SK-N-SH (cell line): ENCODE measurements around the gene SERPINA3. TPM values are rescaled to one million over a fixed set of nuclear protein-coding genes. Genes with fewer than 3 reads are reported as not detected.

ENCODE experiments used
- CTCF ChIA-PET: fragments of 300-600, 350-600 bp; formaldehyde crosslinking; extraction: SDS; loops from one replicate; lab custom pipeline; 2021; lab: Yijun Ruan, JAX
- POLR2A ChIA-PET: fragments of 350-600 bp; sonication (Branson Sonifier 250); formaldehyde crosslinking; extraction: SDS; loops from one replicate; lab custom pipeline; 2020; ENCODE audit warnings: antibody characterized with exemption, inconsistent platforms; lab: Yijun Ruan, JAX
- DNase-seq: peaks from one replicate; pipeline ENCODE4 v3.0.0; 2012
- H2AFZ ChIP-seq: fragments of 200-600 bp; sonication (generic); 2 replicates; pipeline ENCODE4 v1.8.1; 2016; ENCODE audit warnings: antibody characterized with exemption, mild to moderate bottlenecking, low read depth
- H3F3A ChIP-seq: fragments of 200-600 bp; sonication (generic); replicated peaks from 2 replicates; pipeline ENCODE3; 2016; ENCODE audit warnings: antibody characterized with exemption, mild to moderate bottlenecking; ENCODE audit not compliant: insufficient read depth
- H3K27ac ChIP-seq, 2 experiments: fragments of 200-500 bp in 1 of 2; fragments of 200-600 bp in 1 of 2; sonication (Bioruptor generic) in 1 of 2; sonication (generic), shearing (Covaris generic) in 1 of 2; 2 replicates each; pipeline versions ENCODE4 v1.5.1 to v1.6.1; 2014 to 2016; ENCODE audit warnings: low read depth in 2 of 2, inconsistent platforms in 1 of 2, low read length in 1 of 2, mild to moderate bottlenecking in 1 of 2, mixed read lengths in 1 of 2
- H3K27me3 ChIP-seq: fragments of 200-600 bp; sonication (generic), shearing (Covaris generic); 2 replicates; pipeline ENCODE4 v1.6.1; 2016; ENCODE audit warnings: mixed run types; ENCODE audit not compliant: insufficient read depth
- H3K36me3 ChIP-seq, 2 experiments: fragments of 200-500 bp in 1 of 2; fragments of 200-600 bp in 1 of 2; sonication (Bioruptor generic) in 1 of 2; sonication (generic) in 1 of 2; replicated peaks in 1 of 2; 2 replicates each; pipeline versions ENCODE3 to v1.5.1; 2014 to 2016; ENCODE audit warnings: low read length in 1 of 2, mild to moderate bottlenecking in 1 of 2; ENCODE audit not compliant: insufficient read depth in 2 of 2, control insufficient read depth in 1 of 2
- H3K4me1 ChIP-seq, 2 experiments: fragments of 200-500 bp in 1 of 2; fragments of 200-600 bp in 1 of 2; sonication (Bioruptor generic) in 1 of 2; sonication (generic), shearing (Covaris generic) in 1 of 2; 2 replicates each; pipeline versions ENCODE4 v1.5.1 to v1.6.1; 2014 to 2016; ENCODE audit warnings: low read depth in 1 of 2, low read length in 1 of 2, mixed run types in 1 of 2; ENCODE audit not compliant: insufficient read depth in 2 of 2, control insufficient read depth in 1 of 2
- H3K4me2 ChIP-seq: fragments of 200-600 bp; sonication (generic), shearing (Covaris generic); 2 replicates; pipeline ENCODE4 v1.6.1; 2017; ENCODE audit warnings: mixed run types
- H3K4me3 ChIP-seq, 2 experiments: fragments of 200-500 bp in 1 of 2; fragments of 200-600 bp in 1 of 2; sonication (Bioruptor generic) in 1 of 2; sonication (generic), shearing (Covaris generic) in 1 of 2; 2 replicates each; pipeline versions ENCODE4 v1.5.1 to v1.8.1; 2014 to 2016; ENCODE audit warnings: low read depth in 2 of 2, inconsistent platforms in 1 of 2, low read length in 1 of 2, mild to moderate bottlenecking in 1 of 2, mixed read lengths in 1 of 2, moderate library complexity in 1 of 2
- H3K79me2 ChIP-seq: fragments of 200-600 bp; sonication (generic); 2 replicates; pipeline ENCODE4 v1.8.1; 2017; ENCODE audit warnings: mild to moderate bottlenecking; ENCODE audit not compliant: insufficient read depth
- H3K9ac ChIP-seq: fragments of 200-600 bp; sonication (generic); 2 replicates; pipeline ENCODE4 v1.6.1; 2017; ENCODE audit warnings: mixed run types
- H3K9me2 ChIP-seq: fragments of 200-600 bp; sonication (generic); 2 replicates; pipeline ENCODE4 v1.6.1; 2017; ENCODE audit warnings: mixed run types
- H3K9me3 ChIP-seq: fragments of 200-600 bp; sonication (generic); 2 replicates; pipeline ENCODE4 v1.6.1; 2017; ENCODE audit warnings: mixed run types, mild to moderate bottlenecking, moderate library complexity
- H4K20me1 ChIP-seq: fragments of 200-600 bp; sonication (generic); 2 replicates; pipeline ENCODE4 v1.6.1; 2017; ENCODE audit warnings: mild to moderate bottlenecking, mixed run types; ENCODE audit not compliant: insufficient read depth
- CHD2 ChIP-seq: fragments of 150-350 bp; IDR thresholded peaks from 2 replicates; pipeline ENCODE4 v1.6.1; 2018; ENCODE audit warnings: low read length; ENCODE audit not compliant: partially characterized antibody
- ELF1 ChIP-seq: IDR thresholded peaks from 2 replicates; pipeline ENCODE4 v1.4.0; 2012
- EZH2phosphoT487 ChIP-seq: fragments of 200-600 bp; sonication (generic); IDR thresholded peaks from 2 replicates; pipeline ENCODE4 v1.6.1; 2017; ENCODE audit warnings: low read depth, mixed run types, mild to moderate bottlenecking, antibody characterized with exemption, moderate library complexity, borderline replicate concordance
- FOSL2 ChIP-seq: IDR thresholded peaks from 2 replicates; pipeline ENCODE4 v1.4.0; 2012; ENCODE audit warnings: low read depth, mild to moderate bottlenecking, moderate library complexity, borderline replicate concordance
- FOXJ3 ChIP-seq: sonication (generic); formaldehyde crosslinking; IDR thresholded peaks from 2 replicates; pipeline ENCODE4 v1.5.1; 2020; ENCODE audit warnings: mild to moderate bottlenecking, missing genetic modification reagents
- GATA2 ChIP-seq: sonication (generic); formaldehyde crosslinking; IDR thresholded peaks from 2 replicates; pipeline ENCODE4 v1.5.0; 2020; ENCODE audit warnings: mild to moderate bottlenecking, missing genetic modification reagents
- NFIC ChIP-seq: IDR thresholded peaks from 2 replicates; pipeline ENCODE4 v1.4.0; 2012; ENCODE audit warnings: borderline replicate concordance
- RFX5 ChIP-seq: IDR thresholded peaks from 2 replicates; pipeline ENCODE4 v1.6.1; 2012; ENCODE audit warnings: mild to moderate bottlenecking, improper control_type of control experiment, low read length
- WGBS: methylation state at CpG from one replicate; pipeline ENCODE4 v1.1.6; 2017; ENCODE audit warnings: low lambda C conversion rate; 5-methylcytosine and 5-hydroxymethylcytosine counted together
- polyA plus RNA-seq, 3 experiments: library from polyadenylated mRNA; depleted of rRNA; stranded (reverse); fragments of >200 nt; gene quantifications; 2 replicates each; pipeline ENCODE4 v1.2.3, GENCODE V29; 2012
- TF ChIP-seq, protein P1 (sequence below): IDR thresholded peaks from 2 replicates; pipeline ENCODE4 v1.6.1; 2012; ENCODE audit warnings: mild to moderate bottlenecking, low read depth, low read length, moderate library complexity

Gene SERPINA3
- polyA plus RNA-seq, 1 of the 3 experiments (the other 2 are of a cell fraction), result 0.25 TPM

DNA sequence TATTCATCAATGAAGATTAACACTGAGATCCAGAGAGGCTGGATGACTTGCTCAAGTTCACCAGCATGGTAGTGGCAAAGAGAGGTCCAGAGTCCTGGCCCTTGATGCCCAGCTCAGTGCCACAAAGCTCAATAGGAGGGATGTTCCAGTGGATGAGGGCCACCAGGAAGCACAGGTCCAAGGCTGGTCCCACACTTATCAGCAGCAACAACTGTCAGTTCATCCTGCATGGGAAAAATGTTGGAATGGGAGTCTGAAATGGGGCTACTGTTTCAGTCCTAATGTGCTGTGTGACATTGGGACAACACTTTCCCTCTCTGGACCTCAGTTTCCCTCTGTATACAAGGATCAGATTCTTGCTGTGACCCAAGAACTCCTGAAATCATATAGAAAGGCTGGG is 19.7 kb upstream of the SERPINA3 start:
- no peak overlapping the region for H3K27ac ChIP-seq
- no peak overlapping the region for H3K4me3 ChIP-seq
- H3K9ac ChIP-seq, result no peak overlapping the region
- H3K27me3 ChIP-seq, result no peaks in the 10 kb centered on the region
- H3K4me2 ChIP-seq, result no peak overlapping the region
- CTCF ChIA-PET, result no interaction called here
- no peak for DNase-seq
- H3K79me2 ChIP-seq, result no peaks in the 10 kb centered on the region
- H2AFZ ChIP-seq, result no peak overlapping the region
- no peaks in the 10 kb centered on the region for H3K36me3 ChIP-seq
- H3K9me2 ChIP-seq, result no peaks in the 10 kb centered on the region
- no peaks in the 10 kb centered on the region for H3F3A ChIP-seq
- H4K20me1 ChIP-seq, result no peaks in the 10 kb centered on the region
- no peaks in the 10 kb centered on the region for H3K4me1 ChIP-seq
- TF ChIP-seq RFX5, result no peak
- TF ChIP-seq GATA2 (CRISPR knock-in tag), result no peak
- no peak for TF ChIP-seq FOSL2
- no peaks in the 10 kb centered on the region for H3K9me3 ChIP-seq
- POLR2A ChIA-PET, result no interaction called here

DNA sequence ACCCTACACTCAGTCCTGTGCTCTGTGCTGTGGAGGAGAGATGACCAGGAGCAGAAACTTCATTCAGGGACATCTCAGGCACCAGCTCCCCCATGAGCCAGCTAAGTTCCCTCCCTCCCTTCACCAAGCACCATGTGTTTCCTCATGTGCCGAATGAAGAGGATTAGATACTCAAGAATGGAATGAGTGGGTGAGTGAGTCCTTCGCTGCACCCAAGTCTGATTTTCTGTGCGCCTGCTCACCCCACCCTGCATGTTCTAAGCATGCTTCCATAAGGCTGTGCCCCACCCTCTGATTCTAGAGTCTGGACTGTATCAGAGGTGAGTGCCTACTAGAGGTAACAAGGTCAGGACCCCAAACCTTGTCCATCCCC is 18.8 kb upstream of the SERPINA3 start:
- Histone ChIP-seq H2AFZ (no peak overlapping the region), H3K4me2 (no peak overlapping the region), H3K79me2 (no peaks in the 10 kb centered on the region), H4K20me1 (no peaks in the 10 kb centered on the region), H3K27ac (no peak overlapping the region), H3K4me1 (no peaks in the 10 kb centered on the region), H3K4me3 (no peak overlapping the region), H3K36me3 (no peaks in the 10 kb centered on the region), H3K9me3 (no peaks in the 10 kb centered on the region), H3K9me2 (no peaks in the 10 kb centered on the region), H3K27me3 (no peaks in the 10 kb centered on the region), H3K9ac (no peak overlapping the region), H3F3A (no peaks in the 10 kb centered on the region)
- no peak for TF ChIP-seq FOXJ3
- TF ChIP-seq, protein P1, sequence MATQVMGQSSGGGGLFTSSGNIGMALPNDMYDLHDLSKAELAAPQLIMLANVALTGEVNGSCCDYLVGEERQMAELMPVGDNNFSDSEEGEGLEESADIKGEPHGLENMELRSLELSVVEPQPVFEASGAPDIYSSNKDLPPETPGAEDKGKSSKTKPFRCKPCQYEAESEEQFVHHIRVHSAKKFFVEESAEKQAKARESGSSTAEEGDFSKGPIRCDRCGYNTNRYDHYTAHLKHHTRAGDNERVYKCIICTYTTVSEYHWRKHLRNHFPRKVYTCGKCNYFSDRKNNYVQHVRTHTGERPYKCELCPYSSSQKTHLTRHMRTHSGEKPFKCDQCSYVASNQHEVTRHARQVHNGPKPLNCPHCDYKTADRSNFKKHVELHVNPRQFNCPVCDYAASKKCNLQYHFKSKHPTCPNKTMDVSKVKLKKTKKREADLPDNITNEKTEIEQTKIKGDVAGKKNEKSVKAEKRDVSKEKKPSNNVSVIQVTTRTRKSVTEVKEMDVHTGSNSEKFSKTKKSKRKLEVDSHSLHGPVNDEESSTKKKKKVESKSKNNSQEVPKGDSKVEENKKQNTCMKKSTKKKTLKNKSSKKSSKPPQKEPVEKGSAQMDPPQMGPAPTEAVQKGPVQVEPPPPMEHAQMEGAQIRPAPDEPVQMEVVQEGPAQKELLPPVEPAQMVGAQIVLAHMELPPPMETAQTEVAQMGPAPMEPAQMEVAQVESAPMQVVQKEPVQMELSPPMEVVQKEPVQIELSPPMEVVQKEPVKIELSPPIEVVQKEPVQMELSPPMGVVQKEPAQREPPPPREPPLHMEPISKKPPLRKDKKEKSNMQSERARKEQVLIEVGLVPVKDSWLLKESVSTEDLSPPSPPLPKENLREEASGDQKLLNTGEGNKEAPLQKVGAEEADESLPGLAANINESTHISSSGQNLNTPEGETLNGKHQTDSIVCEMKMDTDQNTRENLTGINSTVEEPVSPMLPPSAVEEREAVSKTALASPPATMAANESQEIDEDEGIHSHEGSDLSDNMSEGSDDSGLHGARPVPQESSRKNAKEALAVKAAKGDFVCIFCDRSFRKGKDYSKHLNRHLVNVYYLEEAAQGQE, result no peak
- TF ChIP-seq FOSL2, result no peak
- TF ChIP-seq EZH2phosphoT487, result no peak
- TF ChIP-seq ELF1, result no peak
- TF ChIP-seq CHD2, result no peak
- no peak for TF ChIP-seq NFIC
- 67% methylated on average over 3 of the region's 3 CpGs for WGBS
- POLR2A ChIA-PET, result no interaction called here
- CTCF ChIA-PET, result no interaction called here
- no peak for DNase-seq
